Testis (tissue), 2 donors: ENCODE data around the gene CERT1.

Experiments
- POLR2A ChIP-seq: fragments of 450-650 bp; IDR thresholded peaks from one replicate; pipeline ENCODE4 v1.6.1; 2017; ENCODE audit warnings: antibody characterized with exemption, mild to moderate bottlenecking, moderate library complexity
- TF ChIP-seq, protein P1 (sequence below), 3 experiments: fragments of 450-650 bp in 2 of 3; fragments of 200-600 bp in 1 of 3; sonication (generic) in 1 of 3; IDR thresholded peaks; one replicate each; pipeline ENCODE4 v1.5.1; 2016 to 2019; ENCODE audit warnings: antibody characterized with exemption in 3 of 3, mild to moderate bottlenecking in 2 of 3, moderate library complexity in 1 of 3

DNA sequence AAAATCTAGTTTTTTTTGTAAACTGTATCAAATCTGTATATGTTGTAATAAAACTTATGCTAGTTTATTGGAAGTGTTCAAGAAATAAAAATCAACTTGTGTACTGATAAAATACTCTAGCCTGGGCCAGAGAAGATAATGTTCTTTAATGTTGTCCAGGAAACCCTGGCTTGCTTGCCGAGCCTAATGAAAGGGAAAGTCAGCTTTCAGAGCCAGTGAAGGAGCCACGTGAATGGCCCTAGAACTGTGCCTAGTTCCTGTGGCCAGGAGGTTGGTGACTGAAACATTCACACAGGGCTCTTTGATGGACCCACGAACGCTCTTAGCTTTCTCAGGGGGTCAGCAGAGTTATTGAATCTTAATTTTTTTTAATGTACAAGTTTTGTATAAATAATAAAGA lies 150.1 kb downstream of the CERT1 start:
- TF ChIP-seq POLR2A: no peak
- TF ChIP-seq, protein P1, sequence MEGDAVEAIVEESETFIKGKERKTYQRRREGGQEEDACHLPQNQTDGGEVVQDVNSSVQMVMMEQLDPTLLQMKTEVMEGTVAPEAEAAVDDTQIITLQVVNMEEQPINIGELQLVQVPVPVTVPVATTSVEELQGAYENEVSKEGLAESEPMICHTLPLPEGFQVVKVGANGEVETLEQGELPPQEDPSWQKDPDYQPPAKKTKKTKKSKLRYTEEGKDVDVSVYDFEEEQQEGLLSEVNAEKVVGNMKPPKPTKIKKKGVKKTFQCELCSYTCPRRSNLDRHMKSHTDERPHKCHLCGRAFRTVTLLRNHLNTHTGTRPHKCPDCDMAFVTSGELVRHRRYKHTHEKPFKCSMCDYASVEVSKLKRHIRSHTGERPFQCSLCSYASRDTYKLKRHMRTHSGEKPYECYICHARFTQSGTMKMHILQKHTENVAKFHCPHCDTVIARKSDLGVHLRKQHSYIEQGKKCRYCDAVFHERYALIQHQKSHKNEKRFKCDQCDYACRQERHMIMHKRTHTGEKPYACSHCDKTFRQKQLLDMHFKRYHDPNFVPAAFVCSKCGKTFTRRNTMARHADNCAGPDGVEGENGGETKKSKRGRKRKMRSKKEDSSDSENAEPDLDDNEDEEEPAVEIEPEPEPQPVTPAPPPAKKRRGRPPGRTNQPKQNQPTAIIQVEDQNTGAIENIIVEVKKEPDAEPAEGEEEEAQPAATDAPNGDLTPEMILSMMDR (IDR thresholded peaks at IDR 0.05): no peak
